IMR-90 (cell line): ENCODE measurements around the gene NUDT3. TPM values are rescaled to one million over a fixed set of nuclear protein-coding genes. Genes with fewer than 3 reads are reported as not detected.

Source experiments
- ATAC-seq: fragments of 200-7000 bp; cut with Tn5 transposase; 2 replicates; pipeline ENCODE4 v1.9.1; 2020; ENCODE audit warnings: low read depth, mild to moderate bottlenecking, moderate library complexity
- BruUV-seq: library from RNA; stranded (reverse); fragments of 400-500 nt; replicated peaks from 2 replicates; lab custom pipeline; 2021; lab: Mats Ljungman, UMichigan
- CTCF ChIA-PET: fragments of 300-600 bp; formaldehyde crosslinking; extraction: SDS; loops from one replicate; lab custom pipeline; 2021; ENCODE audit warnings: antibody characterized with exemption; lab: Yijun Ruan, JAX
- POLR2A ChIA-PET: fragments of 300-600 bp; sonication (Branson Sonifier 250); formaldehyde crosslinking; loops from one replicate; lab custom pipeline; 2022; ENCODE audit warnings: antibody characterized with exemption; ENCODE audit not compliant: unreplicated experiment; lab: Charles Lee
- DNase-seq: peaks from one replicate; pipeline ENCODE4 v3.0.0; 2013
- H2AFZ ChIP-seq: replicated peaks from 2 replicates; pipeline ENCODE3; 2013; ENCODE audit warnings: low read length, mild to moderate bottlenecking; ENCODE audit not compliant: poor library complexity
- H2AK5ac ChIP-seq: 2 replicates; pipeline ENCODE4 v1.6.1; 2013; ENCODE audit warnings: low read depth, low read length, inconsistent platforms
- H2AK9ac ChIP-seq: replicated peaks from 2 replicates; pipeline ENCODE3; 2013; ENCODE audit warnings: mild to moderate bottlenecking, low read depth, low read length, moderate library complexity; ENCODE audit not compliant: poor library complexity
- H2BK120ac ChIP-seq: 2 replicates; pipeline ENCODE4 v1.6.1; 2013; ENCODE audit warnings: low read depth, low read length, inconsistent platforms
- H2BK15ac ChIP-seq: 3 replicates; pipeline ENCODE4 v1.6.1; 2013; ENCODE audit warnings: low read depth, low read length, inconsistent platforms
- H2BK20ac ChIP-seq: 2 replicates; pipeline ENCODE4 v1.6.1; 2013; ENCODE audit warnings: low read depth, mild to moderate bottlenecking, inconsistent platforms, low read length, moderate library complexity
- H2BK5ac ChIP-seq: 2 replicates; pipeline ENCODE4 v1.6.1; 2013; ENCODE audit warnings: mild to moderate bottlenecking, low read depth, low read length, inconsistent platforms; ENCODE audit not compliant: poor library complexity, severe bottlenecking
- H3K14ac ChIP-seq: replicated peaks from 2 replicates; pipeline ENCODE4 v1.6.1; 2013; ENCODE audit warnings: low read depth, low read length, inconsistent platforms
- H3K18ac ChIP-seq: 2 replicates; pipeline ENCODE4 v1.6.1; 2013; ENCODE audit warnings: low read depth, low read length, control low read depth
- H3K23ac ChIP-seq: 2 replicates; pipeline ENCODE4 v1.6.1; 2013; ENCODE audit warnings: low read depth, low read length, inconsistent platforms
- H3K27ac ChIP-seq: 2 replicates; pipeline ENCODE4 v1.5.1; 2013; ENCODE audit warnings: mild to moderate bottlenecking, control low read depth, low read length; ENCODE audit not compliant: insufficient read depth
- H3K27me3 ChIP-seq: 2 replicates; pipeline ENCODE4 v1.6.1; 2013; ENCODE audit warnings: low read length; ENCODE audit not compliant: control insufficient read depth, insufficient read depth
- H3K36me3 ChIP-seq: 2 replicates; pipeline ENCODE4 v1.6.1; 2013; ENCODE audit warnings: low read length, mixed read lengths; ENCODE audit not compliant: control insufficient read depth, insufficient read depth
- H3K4ac ChIP-seq: 2 replicates; pipeline ENCODE4 v1.6.1; 2013; ENCODE audit warnings: low read depth, low read length, inconsistent platforms
- H3K4me1 ChIP-seq: 2 replicates; pipeline ENCODE4 v1.6.1; 2013; ENCODE audit warnings: low read length, mixed read lengths; ENCODE audit not compliant: control insufficient read depth, insufficient read depth
- H3K4me2 ChIP-seq: 2 replicates; pipeline ENCODE4 v1.6.1; 2013; ENCODE audit warnings: low read depth, mild to moderate bottlenecking, control low read depth, low read length, moderate library complexity
- H3K4me3 ChIP-seq: 2 replicates; pipeline ENCODE4 v1.5.1; 2013; ENCODE audit warnings: low read depth, mild to moderate bottlenecking, control low read depth, low read length, moderate library complexity; ENCODE audit not compliant: insufficient read depth
- H3K56ac ChIP-seq: 2 replicates; pipeline ENCODE4 v1.6.1; 2013; ENCODE audit warnings: low read length, inconsistent platforms; ENCODE audit not compliant: insufficient read depth; ENCODE audit errors: extremely low read depth
- H3K79me1 ChIP-seq, 2 experiments: 2 replicates each; pipeline ENCODE4 v1.6.1; 2013; ENCODE audit warnings: low read length in 2 of 2, inconsistent platforms in 1 of 2, low read depth in 1 of 2
- H3K9ac ChIP-seq: 2 replicates; pipeline ENCODE4 v1.6.1; 2013; ENCODE audit warnings: low read depth, low read length, control low read depth
- H3K9me1 ChIP-seq: 2 replicates; pipeline ENCODE4 v1.6.1; 2013; ENCODE audit warnings: low read length, inconsistent platforms; ENCODE audit not compliant: insufficient read depth
- H3K9me3 ChIP-seq: 2 replicates; pipeline ENCODE4 v1.6.1; 2013; ENCODE audit warnings: low read length; ENCODE audit not compliant: control insufficient read depth, insufficient read depth
- H4K20me1 ChIP-seq: 2 replicates; pipeline ENCODE4 v1.6.1; 2013; ENCODE audit warnings: low read length, inconsistent platforms; ENCODE audit not compliant: insufficient read depth
- H4K5ac ChIP-seq: 2 replicates; pipeline ENCODE4 v1.6.1; 2013; ENCODE audit warnings: mild to moderate bottlenecking, low read depth, low read length, control low read depth
- H4K8ac ChIP-seq, 2 experiments: 2 replicates each; pipeline ENCODE4 v1.6.1; 2013; ENCODE audit warnings: low read depth in 2 of 2, low read length in 2 of 2, control low read depth in 1 of 2, inconsistent platforms in 1 of 2
- H4K91ac ChIP-seq: 2 replicates; pipeline ENCODE4 v1.6.1; 2013; ENCODE audit warnings: low read depth, low read length, inconsistent platforms; ENCODE audit not compliant: insufficient read depth
- CEBPB ChIP-seq: IDR thresholded peaks from 2 replicates; pipeline ENCODE4 v1.6.1; 2012; ENCODE audit warnings: low read depth, low read length, improper control_type of control experiment
- RAD21 ChIP-seq: IDR thresholded peaks from 2 replicates; pipeline ENCODE4 v1.6.1; 2012; ENCODE audit warnings: low read length, improper control_type of control experiment
- WGBS, 2 experiments: methylation state at CpG; one replicate each; pipeline versions ENCODE4 v1.1.5 to v1.1.7; 2013; ENCODE audit warnings: missing lambda C conversion rate in 2 of 2; ENCODE audit not compliant: insufficient read length in 1 of 2; ENCODE audit errors: extremely low coverage in 2 of 2; 5-methylcytosine and 5-hydroxymethylcytosine counted together
- dilution Hi-C: fragments of 300-500 bp; cut with HindIII; formaldehyde crosslinking; loops from one replicate; pipeline ENCODE4 v1.14.3; 2018; ENCODE audit warnings: low sequenced_read_pairs; ENCODE audit not compliant: unreplicated experiment
- in situ Hi-C: fragments of 300-500 bp; cut with MboI; formaldehyde crosslinking; loops from 3 replicates; pipeline ENCODE4 v1.14.3; 2019; ENCODE audit warnings: low sequenced_read_pairs, inconsistent platforms, mixed read lengths
- intact Hi-C: fragments of 100-400 bp; cut with micrococcal nuclease; formaldehyde crosslinking; loops from 2 replicates; pipeline ENCODE4 v1.10.0; 2022
- polyA plus RNA-seq, 3 experiments: library from polyadenylated mRNA; depleted of rRNA; stranded (reverse); fragments of >200 nt; gene quantifications; 2 replicates each; pipeline ENCODE4 v1.2.3, GENCODE V29; 2012; ENCODE audit warnings: low replicate concordance in 1 of 3
- total RNA-seq: library from RNA; depleted of rRNA; stranded (reverse); fragments of >200 nt; gene quantifications from 2 replicates; pipeline ENCODE4 v1.2.3, GENCODE V29; 2012

NUDT3 gene
- total and polyA plus RNA-seq, 2 of the 4 experiments (the other 2 are of a cell fraction), result 10.1 to 17.2 TPM

DNA sequence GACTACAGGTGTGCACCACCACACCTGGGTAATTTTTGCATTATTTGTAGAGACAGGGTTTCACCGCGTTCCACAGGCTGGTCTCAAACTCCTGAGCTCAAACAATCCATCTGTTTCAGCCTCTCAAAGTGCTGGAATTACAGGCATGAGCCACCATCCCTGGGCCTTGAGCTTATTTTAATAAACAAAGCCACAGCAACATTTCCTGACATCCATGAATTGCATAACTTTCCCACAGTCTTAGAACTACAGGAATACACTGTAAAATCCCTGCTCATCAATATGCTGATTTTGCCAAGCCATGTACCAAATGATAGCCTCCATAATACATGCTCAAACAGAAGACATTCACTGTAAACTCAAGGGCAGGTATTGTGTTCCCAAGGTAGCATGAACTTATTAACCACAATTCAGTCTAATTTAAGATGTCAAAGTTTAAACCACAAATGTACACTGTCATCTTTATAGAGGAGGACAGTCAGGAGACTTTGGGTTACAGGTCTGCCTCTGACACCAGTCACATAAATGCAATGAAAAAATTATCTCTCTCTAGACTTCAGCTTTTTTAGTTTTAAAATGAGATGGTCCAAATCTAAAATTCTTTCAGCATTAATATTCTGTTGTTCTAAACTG is 40.0 kb downstream of the NUDT3 start:
- no peak overlapping the region for H2AFZ ChIP-seq
- peaks cover 34% of the 10 kb centered on the region for H4K20me1 ChIP-seq
- in situ Hi-C loops (no loop called here), dilution Hi-C loops (no loop called here), intact Hi-C loops (loop anchor here (5.0 kb wide), 1 partner anchor 45 kb away; no protein-coding TSS in a partner anchor)
- no peak overlapping the region for H3K27ac ChIP-seq
- H2BK5ac ChIP-seq, result peak overlapping the region; percentile 31
- H2BK15ac ChIP-seq, result no peak overlapping the region
- no peak overlapping the region for H3K23ac ChIP-seq
- ATAC-seq (peak; percentile 73), DNase-seq (peak; percentile 57)
- no peak overlapping the region for H3K18ac ChIP-seq
- no peak overlapping the region for H3K4ac ChIP-seq
- no peak overlapping the region for H2AK9ac ChIP-seq
- H3K4me1 ChIP-seq, result peaks cover 9% of the 10 kb centered on the region
- no peak overlapping the region for H3K56ac ChIP-seq
- peaks cover 12% of the 10 kb centered on the region for H3K9me1 ChIP-seq
- no peak overlapping the region for H2AK5ac ChIP-seq
- no peak overlapping the region for H4K91ac ChIP-seq
- H3K27me3 ChIP-seq, result no peaks in the 10 kb centered on the region
- 80% methylated on average over 2 of the region's 2 CpGs; no CpG with 5 or more reads in 1 of the 2 experiments for WGBS, 2 experiments
- H4K5ac ChIP-seq, result no peak overlapping the region
- no peak overlapping the region for H2BK120ac ChIP-seq
- CTCF ChIA-PET, result interaction anchor here (0.6 kb wide), 1 partner anchor 391 kb away, joined by 5 read pairs; no protein-coding TSS in a partner anchor
- POLR2A ChIA-PET, result interaction anchor here (0.6 kb wide), 1 partner anchor 31 kb away, joined by 12 read pairs; no protein-coding TSS in a partner anchor
- no peaks in the 10 kb centered on the region for H3K36me3 ChIP-seq
- TF ChIP-seq CEBPB (peak; percentile 87), RAD21 (no peak)
- H4K8ac ChIP-seq, result no peak overlapping the region
- no peak overlapping the region for H2BK20ac ChIP-seq
- peaks cover 9 to 67% of the 10 kb centered on the region in 2 experiments for H3K79me1 ChIP-seq
- H3K9ac ChIP-seq, result no peak overlapping the region
- H3K14ac ChIP-seq, result 0 out of 2 replicates have a peak overlapping the region, but pooled peaks have one; percentile 16
- H3K4me2 ChIP-seq, result peak overlapping the region; percentile 44
- H3K4me3 ChIP-seq, result no peak overlapping the region
- no TSS peak for BruUV-seq
- H3K9me3 ChIP-seq, result no peaks in the 10 kb centered on the region
